HG03378 (cell line): Measurements from ENCODE around the gene NUDCD3.

Experiments
- ATAC-seq: cut with Tn5 transposase; IDR thresholded peaks from one replicate; pipeline ENCODE4 v1.9.1; 2021; ENCODE audit warnings: mild to moderate bottlenecking, moderate library complexity; ENCODE audit not compliant: unreplicated experiment

The NUDCD3 gene

GRCh38 chr7:44482502-44483485, 7.7 kb downstream of the NUDCD3 start:
- no peak for ATAC-seq

- no peak for ATAC-seq
Observed at GRCh38 chr7:44477938-44478337, 12.5 kb downstream of the NUDCD3 start.

- peak; percentile 68 for ATAC-seq
Observed at GRCh38 chr7:44477063-44477830, 13.2 kb downstream of the NUDCD3 start.

- no peak for ATAC-seq
Observed at GRCh38 chr7:44476313-44476712, 14.1 kb downstream of the NUDCD3 start.

GRCh38 chr7:44473295-44473694, 17.2 kb downstream of the NUDCD3 start:
- ATAC-seq = no peak

GRCh38 chr7:44472843-44473242, 17.6 kb downstream of the NUDCD3 start:
- ATAC-seq = no peak

GRCh38 chr7:44471850-44472249, 18.6 kb downstream of the NUDCD3 start:
- ATAC-seq = no peak

- ATAC-seq = no peak
Observed at GRCh38 chr7:44471436-44471835, 19.0 kb downstream of the NUDCD3 start.

- no peak for ATAC-seq
Observed at GRCh38 chr7:44470628-44471245, 19.7 kb downstream of the NUDCD3 start.

GRCh38 chr7:44470135-44470479, 20.4 kb downstream of the NUDCD3 start:
- ATAC-seq = no peak

GRCh38 chr7:44469461-44470134, 20.9 kb downstream of the NUDCD3 start:
- no peak for ATAC-seq

- no peak for ATAC-seq
Observed at GRCh38 chr7:44467217-44467548, 23.3 kb downstream of the NUDCD3 start.

GRCh38 chr7:44466300-44467216, 23.9 kb downstream of the NUDCD3 start:
- ATAC-seq = no peak

- no peak for ATAC-seq
Observed at GRCh38 chr7:44465490-44465889, 25.0 kb downstream of the NUDCD3 start.

- no peak for ATAC-seq
Observed at GRCh38 chr7:44463169-44463808, 27.2 kb downstream of the NUDCD3 start.

- ATAC-seq = no peak
Observed at GRCh38 chr7:44461387-44461786, 29.1 kb downstream of the NUDCD3 start.

GRCh38 chr7:44460325-44460724, 30.1 kb downstream of the NUDCD3 start:
- ATAC-seq = peak; percentile 97

GRCh38 chr7:44455155-44455554, 35.3 kb downstream of the NUDCD3 start:
- ATAC-seq = no peak

- no peak for ATAC-seq
Observed at GRCh38 chr7:44454348-44454747, 36.1 kb downstream of the NUDCD3 start.

GRCh38 chr7:44451123-44451522, 39.3 kb downstream of the NUDCD3 start:
- ATAC-seq = no peak
